Hepatocyte (in vitro differentiated cells): Measurements from ENCODE around the gene SLC23A2.

Experiments used
- CTCF ChIP-seq: fragments of 200-600 bp; sonication (generic); IDR thresholded peaks from 2 replicates; pipeline ENCODE4 v1.5.1; 2016; ENCODE audit warnings: antibody characterized with exemption, mild to moderate bottlenecking; ENCODE audit not compliant: poor library complexity
- EZH2 ChIP-seq: fragments of 200-600 bp; sonication (generic); IDR thresholded peaks from 2 replicates; pipeline ENCODE4 v1.6.1; 2016; ENCODE audit warnings: antibody characterized with exemption, mild to moderate bottlenecking, borderline replicate concordance

DNA sequence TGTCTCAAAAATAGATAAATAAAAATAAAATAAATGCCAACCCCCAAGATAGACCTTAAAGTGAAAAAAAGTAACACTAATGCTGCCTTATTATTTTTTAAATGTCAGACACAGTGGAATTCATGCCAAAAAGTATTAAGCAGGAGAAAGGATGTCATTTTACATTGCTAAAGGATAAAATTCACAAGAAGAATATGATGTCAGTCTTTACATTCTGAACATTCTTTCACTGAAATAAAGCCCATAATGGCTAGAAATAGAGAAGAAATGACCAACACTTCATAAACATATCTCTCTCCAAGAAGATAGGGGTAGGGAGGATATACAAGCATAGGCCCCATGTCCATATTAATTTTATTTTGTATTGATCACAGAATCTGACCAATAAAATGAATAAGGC is 47.4 kb downstream of the SLC23A2 start:
- no peak for TF ChIP-seq CTCF
- TF ChIP-seq EZH2 = no peak
